ENCODE data around the gene GPR63. TPM values are rescaled to one million over a fixed set of nuclear protein-coding genes. Genes with fewer than 3 reads are reported as not detected.

GPR63 gene
- total and polyA plus RNA-seq, 2 of the 13 experiments (the other 11 are each of a cell fraction or from before 2014, with no cell fraction given) = 0.01 to 0.02 TPM

- no TSS peak for BruUV-seq (replicated peaks)
- Histone ChIP-seq H3K36me3 (replicated peaks in 1 of 2; ENCODE audit: control insufficient read depth in 1 of 2, insufficient read depth in 2 of 2, low read length in 2 of 2) (no peaks in the 10 kb centered on the region), H2AFZ (ENCODE audit: low read length) (no peak overlapping the region), H3K9ac (ENCODE audit: insufficient read depth, low read depth, low read length) (no peak overlapping the region), H3K4me1 (ENCODE audit: insufficient read depth, low read length) (no peaks in the 10 kb centered on the region), H3K27ac (ENCODE audit: extremely low read length, insufficient read depth, low read length) (no peak overlapping the region), H3K4me2 (ENCODE audit: low read depth, low read length) (no peak overlapping the region), H3K79me2 (ENCODE audit: insufficient read depth, low read length) (no peaks in the 10 kb centered on the region), H3K4me3 (replicated peaks in 1 of 3; ENCODE audit: insufficient read depth in 1 of 3, low read depth in 2 of 3, low read length in 3 of 3) (no peak overlapping the region), H3K9me3 (ENCODE audit: low read length) (no peaks in the 10 kb centered on the region), H3K27me3 (ENCODE audit: control insufficient read depth in 1 of 2, insufficient read depth in 2 of 2, low read length in 2 of 2) (no peaks in the 10 kb centered on the region), H4K20me1 (ENCODE audit: insufficient read depth, low read length) (no peaks in the 10 kb centered on the region)
- DNase-seq (ENCODE audit: low spot score) (no peak), ATAC-seq (no peak), FAIRE-seq (no peak)
- intact Hi-C loops (cut with micrococcal nuclease; ENCODE audit: unreplicated experiment) = no loop called here
- ChIA-PET POLR2A (no interaction called here), CTCF (ENCODE audit: low intra/inter-chr PET ratio, low total read pairs) (no interaction called here)
- in situ Hi-C loops (cut with HindIII; ENCODE audit: extremely low pct_ligation_motif_present, low pct_unique_long_range_greater_than_20kb) = no loop called here
- WGBS (ENCODE audit: low lambda C conversion rate) = 48% methylated on average over 6 of the region's 6 CpGs
- no peak for TF ChIP-seq CEBPG (CRISPR knock-in tag; IDR thresholded peaks at IDR 0.05)
- no peak for TF ChIP-seq KLF11 (CRISPR knock-in tag; IDR thresholded peaks at IDR 0.05)
- no peak for TF ChIP-seq CEBPB (IDR thresholded peaks at IDR 0.05; ENCODE audit: borderline replicate concordance, low read depth, low read length)
- no peak for TF ChIP-seq MTERF4 (CRISPR knock-in tag; IDR thresholded peaks at IDR 0.05)
- TF ChIP-seq AHDC1 (CRISPR knock-in tag; IDR thresholded peaks at IDR 0.05; ENCODE audit: borderline replicate concordance) = no peak
- no peak for TF ChIP-seq SRSF9 (IDR thresholded peaks at IDR 0.05; ENCODE audit: borderline replicate concordance, insufficient read depth, low read depth, low read length, poor library complexity, severe bottlenecking)
- no peak for TF ChIP-seq FOXP1 (IDR thresholded peaks at IDR 0.05)
- TF ChIP-seq FOXP1 (CRISPR knock-in tag; IDR thresholded peaks at IDR 0.05) = no peak
- no peak for TF ChIP-seq HMGA1 (CRISPR knock-in tag; conservative IDR thresholded peaks at IDR 0.05)
- TF ChIP-seq, protein P1, sequence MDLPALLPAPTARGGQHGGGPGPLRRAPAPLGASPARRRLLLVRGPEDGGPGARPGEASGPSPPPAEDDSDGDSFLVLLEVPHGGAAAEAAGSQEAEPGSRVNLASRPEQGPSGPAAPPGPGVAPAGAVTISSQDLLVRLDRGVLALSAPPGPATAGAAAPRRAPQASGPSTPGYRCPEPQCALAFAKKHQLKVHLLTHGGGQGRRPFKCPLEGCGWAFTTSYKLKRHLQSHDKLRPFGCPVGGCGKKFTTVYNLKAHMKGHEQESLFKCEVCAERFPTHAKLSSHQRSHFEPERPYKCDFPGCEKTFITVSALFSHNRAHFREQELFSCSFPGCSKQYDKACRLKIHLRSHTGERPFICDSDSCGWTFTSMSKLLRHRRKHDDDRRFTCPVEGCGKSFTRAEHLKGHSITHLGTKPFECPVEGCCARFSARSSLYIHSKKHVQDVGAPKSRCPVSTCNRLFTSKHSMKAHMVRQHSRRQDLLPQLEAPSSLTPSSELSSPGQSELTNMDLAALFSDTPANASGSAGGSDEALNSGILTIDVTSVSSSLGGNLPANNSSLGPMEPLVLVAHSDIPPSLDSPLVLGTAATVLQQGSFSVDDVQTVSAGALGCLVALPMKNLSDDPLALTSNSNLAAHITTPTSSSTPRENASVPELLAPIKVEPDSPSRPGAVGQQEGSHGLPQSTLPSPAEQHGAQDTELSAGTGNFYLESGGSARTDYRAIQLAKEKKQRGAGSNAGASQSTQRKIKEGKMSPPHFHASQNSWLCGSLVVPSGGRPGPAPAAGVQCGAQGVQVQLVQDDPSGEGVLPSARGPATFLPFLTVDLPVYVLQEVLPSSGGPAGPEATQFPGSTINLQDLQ (CRISPR knock-in tag; IDR thresholded peaks at IDR 0.05) = no peak
- no peak for TF ChIP-seq TBP (CRISPR knock-in tag; IDR thresholded peaks at IDR 0.05)
- TF ChIP-seq ZBTB7A (CRISPR knock-in tag; IDR thresholded peaks at IDR 0.05) = no peak
- TF ChIP-seq PBX2 (CRISPR knock-in tag; IDR thresholded peaks at IDR 0.05) = no peak
Observed at GRCh38 chr6:96749891-96750290, 87.4 kb downstream of the GPR63 start.
